ENCODE results near the gene TFG. TPM values are rescaled to one million over a fixed set of nuclear protein-coding genes. Genes with fewer than 3 reads are reported as not detected.

TFG gene
- total RNA-seq, 1 experiment from 2014 or later: 138 TPM

GRCh38 chr3:100745617-100746016 is 36.3 kb downstream of the TFG start:
- Histone ChIP-seq H3K27me3 (replicated peaks; ENCODE audit: control insufficient read depth, insufficient read depth, low read length) (no peaks in the 10 kb centered on the region), H3K36me3 (ENCODE audit: control insufficient read depth, insufficient read depth, low read length) (no peaks in the 10 kb centered on the region; the same call in 1 of the 2 replicates), H3K4me1 (no peaks in the 10 kb centered on the region), H3K9me3 (no peaks in the 10 kb centered on the region), H3K4me3 (ENCODE audit: low read depth, low read length) (no peak overlapping the region)
- H3K4me3 Mint-ChIP-seq (ENCODE audit: unreplicated experiment): no peak overlapping the region
- intact Hi-C loops (cut with micrococcal nuclease; ENCODE audit: unreplicated experiment): loop anchor here (10.0 kb wide), 1 partner anchor 629 kb away; no protein-coding TSS in a partner anchor
- H3K27ac Mint-ChIP-seq (ENCODE audit: unreplicated experiment): no peak overlapping the region
- no peaks in the 10 kb centered on the region for H3K27me3 Mint-ChIP-seq (ENCODE audit: insufficient read depth, unreplicated experiment)
- POLR2A ChIA-PET: no interaction called here
- no peak for TF ChIP-seq CTCF (IDR thresholded peaks at IDR 0.05; ENCODE audit: insufficient read depth in 1 of 2, low read depth in 1 of 2, low read length in 1 of 2, severe bottlenecking in 1 of 2, unreplicated experiment in 1 of 2)
- BruUV-seq (replicated peaks): no TSS peak
- no peak for DNase-seq
- CTCF ChIA-PET: no interaction called here
- peaks cover 57% of the 10 kb centered on the region for H3K36me3 Mint-ChIP-seq (ENCODE audit: insufficient read depth, unreplicated experiment)
- no peaks in the 10 kb centered on the region for H3K9me3 Mint-ChIP-seq (ENCODE audit: unreplicated experiment)
- no peaks in the 10 kb centered on the region for H3K4me1 Mint-ChIP-seq (ENCODE audit: low read depth, unreplicated experiment)

- ChIA-PET POLR2A (no interaction called here), CTCF (no interaction called here)
- no peaks in the 10 kb centered on the region for H3K9me3 Mint-ChIP-seq (ENCODE audit: unreplicated experiment)
- Histone ChIP-seq H3K27me3 (replicated peaks; ENCODE audit: control insufficient read depth, insufficient read depth, low read length) (no peaks in the 10 kb centered on the region), H3K4me3 (ENCODE audit: low read depth, low read length) (no peak overlapping the region), H3K36me3 (ENCODE audit: control insufficient read depth, insufficient read depth, low read length) (no peaks in the 10 kb centered on the region; the same call in 1 of the 2 replicates), H3K9me3 (no peaks in the 10 kb centered on the region), H3K4me1 (no peaks in the 10 kb centered on the region)
- no peak overlapping the region for H3K4me3 Mint-ChIP-seq (ENCODE audit: unreplicated experiment)
- TF ChIP-seq CTCF (IDR thresholded peaks at IDR 0.05; ENCODE audit: insufficient read depth in 1 of 2, low read depth in 1 of 2, low read length in 1 of 2, severe bottlenecking in 1 of 2, unreplicated experiment in 1 of 2): no peak
- no TSS peak for BruUV-seq (replicated peaks)
- no peaks in the 10 kb centered on the region for H3K4me1 Mint-ChIP-seq (ENCODE audit: low read depth, unreplicated experiment)
- no peak overlapping the region for H3K27ac Mint-ChIP-seq (ENCODE audit: unreplicated experiment)
- no peaks in the 10 kb centered on the region for H3K27me3 Mint-ChIP-seq (ENCODE audit: insufficient read depth, unreplicated experiment)
- intact Hi-C loops (cut with micrococcal nuclease; ENCODE audit: unreplicated experiment): loop anchor here (10.0 kb wide), 1 partner anchor 629 kb away; no protein-coding TSS in a partner anchor
- no peak for DNase-seq
- peaks cover 60% of the 10 kb centered on the region for H3K36me3 Mint-ChIP-seq (ENCODE audit: insufficient read depth, unreplicated experiment)
Measured at GRCh38 chr3:100746092-100746491, 36.8 kb downstream of the TFG start.

GRCh38 chr3:100748220-100748619 is 38.9 kb downstream of the TFG start:
- TF ChIP-seq CTCF (IDR thresholded peaks at IDR 0.05; ENCODE audit: insufficient read depth in 1 of 2, low read depth in 1 of 2, low read length in 1 of 2, severe bottlenecking in 1 of 2, unreplicated experiment in 1 of 2): no peak
- H3K27me3 ChIP-seq (replicated peaks; ENCODE audit: control insufficient read depth, insufficient read depth, low read length): no peaks in the 10 kb centered on the region
- no peaks in the 10 kb centered on the region for H3K4me1 Mint-ChIP-seq (ENCODE audit: low read depth, unreplicated experiment)
- H3K9me3 ChIP-seq: no peaks in the 10 kb centered on the region
- intact Hi-C loops (cut with micrococcal nuclease; ENCODE audit: unreplicated experiment): loop anchor here (10.0 kb wide), 1 partner anchor 627 kb away; no protein-coding TSS in a partner anchor
- H3K4me1 ChIP-seq: no peaks in the 10 kb centered on the region
- CTCF ChIA-PET: no interaction called here
- H3K27me3 Mint-ChIP-seq (ENCODE audit: insufficient read depth, unreplicated experiment): no peaks in the 10 kb centered on the region
- H3K36me3 ChIP-seq (ENCODE audit: control insufficient read depth, insufficient read depth, low read length): no peaks in the 10 kb centered on the region
- no TSS peak for BruUV-seq (replicated peaks)
- no peaks in the 10 kb centered on the region for H3K9me3 Mint-ChIP-seq (ENCODE audit: unreplicated experiment)
- no peak overlapping the region for H3K27ac Mint-ChIP-seq (ENCODE audit: unreplicated experiment)
- H3K4me3 ChIP-seq (ENCODE audit: low read depth, low read length): no peak overlapping the region
- H3K4me3 Mint-ChIP-seq (ENCODE audit: unreplicated experiment): no peak overlapping the region
- H3K36me3 Mint-ChIP-seq (ENCODE audit: insufficient read depth, unreplicated experiment): peaks cover 68% of the 10 kb centered on the region
- POLR2A ChIA-PET: no interaction called here
- DNase-seq: no peak
